ENCODE measurements around the gene HOMER3. TPM values are rescaled to one million over a fixed set of nuclear protein-coding genes. Genes with fewer than 3 reads are reported as not detected.

Gene HOMER3
- total RNA-seq, 4 donors from 2014 or later: 10.7 to 29.5 (median 18.6) TPM

DNA sequence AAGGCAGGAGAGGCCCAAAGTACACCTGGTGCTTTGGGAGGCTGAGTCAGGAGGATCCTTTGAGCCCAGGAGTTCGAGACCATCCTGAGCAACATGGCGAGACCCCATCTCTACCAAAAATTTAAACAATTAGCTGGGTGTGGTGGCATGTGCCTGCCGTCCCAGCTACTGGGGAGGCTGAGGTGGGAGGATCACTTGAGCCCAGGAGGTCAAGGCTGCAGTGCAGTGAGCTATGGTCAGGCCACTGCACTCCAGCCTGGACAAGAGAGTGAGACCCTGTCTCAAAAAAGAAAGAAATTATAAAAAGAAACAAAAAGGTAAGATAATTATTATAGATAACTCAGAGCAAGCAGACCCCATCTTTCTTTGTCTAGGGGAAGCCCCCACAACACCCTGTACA lies 1.9 kb downstream of the HOMER3 start:
- Histone ChIP-seq H3K27me3 (peaks cover 0 to 18% (median 0%) of the 10 kb centered on the region in 4 donors), H3K36me3 (peaks cover 0 to 27% (median 0%) of the 10 kb centered on the region in 3 donors), H3K27ac (no peak overlapping the region), H3K4me3 (peak overlapping the region in 1 of 4 donors; percentile 90), H3K4me1 (peaks cover 13 to 24% (median 16%) of the 10 kb centered on the region in 3 donors), H3K9me3 (no peaks in the 10 kb centered on the region)
- TF ChIP-seq POLR2A (IDR thresholded peaks at IDR 0.05): no peak
- TF ChIP-seq, protein P1, sequence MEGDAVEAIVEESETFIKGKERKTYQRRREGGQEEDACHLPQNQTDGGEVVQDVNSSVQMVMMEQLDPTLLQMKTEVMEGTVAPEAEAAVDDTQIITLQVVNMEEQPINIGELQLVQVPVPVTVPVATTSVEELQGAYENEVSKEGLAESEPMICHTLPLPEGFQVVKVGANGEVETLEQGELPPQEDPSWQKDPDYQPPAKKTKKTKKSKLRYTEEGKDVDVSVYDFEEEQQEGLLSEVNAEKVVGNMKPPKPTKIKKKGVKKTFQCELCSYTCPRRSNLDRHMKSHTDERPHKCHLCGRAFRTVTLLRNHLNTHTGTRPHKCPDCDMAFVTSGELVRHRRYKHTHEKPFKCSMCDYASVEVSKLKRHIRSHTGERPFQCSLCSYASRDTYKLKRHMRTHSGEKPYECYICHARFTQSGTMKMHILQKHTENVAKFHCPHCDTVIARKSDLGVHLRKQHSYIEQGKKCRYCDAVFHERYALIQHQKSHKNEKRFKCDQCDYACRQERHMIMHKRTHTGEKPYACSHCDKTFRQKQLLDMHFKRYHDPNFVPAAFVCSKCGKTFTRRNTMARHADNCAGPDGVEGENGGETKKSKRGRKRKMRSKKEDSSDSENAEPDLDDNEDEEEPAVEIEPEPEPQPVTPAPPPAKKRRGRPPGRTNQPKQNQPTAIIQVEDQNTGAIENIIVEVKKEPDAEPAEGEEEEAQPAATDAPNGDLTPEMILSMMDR (IDR thresholded peaks at IDR 0.05): no peak
- 87 to 96% methylated on average over 3 of the region's 3 CpGs for WGBS, 2 donors
- DNase-seq: no peak
- intact Hi-C loops (cut with DNase I): no loop called here

GRCh38 chr19:18933297-18933696 lies 7.7 kb downstream of the HOMER3 start:
- peaks cover 0 to 12% (median 0%) of the 10 kb centered on the region in 3 donors for H3K4me1 ChIP-seq
- peaks cover 2 to 73% (median 9%) of the 10 kb centered on the region in 3 donors for H3K36me3 ChIP-seq
- H3K9me3 ChIP-seq: no peaks in the 10 kb centered on the region
- no peaks in the 10 kb centered on the region for H3K27me3 ChIP-seq
- WGBS, 2 donors: 87 to 92% methylated on average over 9 to 10 of the region's 13 CpGs
- no peak overlapping the region for H3K4me3 ChIP-seq
- H3K27ac ChIP-seq: no peak overlapping the region
- intact Hi-C loops (cut with DNase I): no loop called here
- TF ChIP-seq, protein P1 (IDR thresholded peaks at IDR 0.05): no peak
- TF ChIP-seq POLR2A (IDR thresholded peaks at IDR 0.05): no peak
- no peak for DNase-seq

DNA sequence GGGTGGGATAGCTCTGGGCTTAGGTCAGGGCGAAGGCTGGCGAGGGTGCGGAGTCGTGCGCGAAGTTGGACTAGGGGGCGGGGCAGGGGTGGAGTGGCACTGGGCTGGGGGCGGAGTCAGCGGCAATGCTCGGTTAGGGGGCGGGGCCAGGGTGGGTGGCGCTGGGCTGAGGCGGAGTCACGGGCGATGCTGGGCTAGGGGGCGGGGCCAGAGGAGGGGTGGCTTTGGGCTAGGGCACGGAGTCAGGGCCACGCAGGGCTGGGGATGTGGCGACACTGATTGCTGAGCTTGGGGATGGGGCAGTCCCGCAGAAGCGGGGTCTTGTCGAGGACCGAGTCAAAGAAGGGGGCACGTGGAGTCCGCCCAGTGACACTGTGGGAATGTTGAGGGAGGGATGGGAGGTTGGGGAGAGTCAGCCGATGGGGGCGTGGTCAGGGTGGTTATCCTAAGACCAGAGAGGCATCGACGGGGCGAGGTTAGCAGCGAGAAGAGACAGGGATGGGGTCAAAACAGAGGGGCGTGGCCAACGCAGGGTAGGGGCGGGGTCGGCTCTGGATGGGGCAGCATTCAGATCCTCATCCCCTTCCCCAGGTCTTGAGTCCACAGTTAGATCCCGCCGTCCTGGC lies 8.7 kb downstream of the HOMER3 start:
- Histone ChIP-seq H3K4me3 (peak overlapping the region in 2 of 4 donors; percentile 9 to 28), H3K27ac (peak overlapping the region in 1 of 4 donors; percentile 14), H3K36me3 (peaks cover 11 to 74% (median 11%) of the 10 kb centered on the region in 3 donors), H3K27me3 (no peaks in the 10 kb centered on the region), H3K9me3 (no peaks in the 10 kb centered on the region), H3K4me1 (peaks cover 0 to 12% (median 0%) of the 10 kb centered on the region in 3 donors)
- no peak for DNase-seq
- TF ChIP-seq, protein P1 (IDR thresholded peaks at IDR 0.05): no peak
- no peak for TF ChIP-seq POLR2A (IDR thresholded peaks at IDR 0.05)
- 45 to 57% methylated on average over 14 to 26 of the region's 37 CpGs for WGBS, 2 donors
- intact Hi-C loops (cut with DNase I): no loop called here

DNA sequence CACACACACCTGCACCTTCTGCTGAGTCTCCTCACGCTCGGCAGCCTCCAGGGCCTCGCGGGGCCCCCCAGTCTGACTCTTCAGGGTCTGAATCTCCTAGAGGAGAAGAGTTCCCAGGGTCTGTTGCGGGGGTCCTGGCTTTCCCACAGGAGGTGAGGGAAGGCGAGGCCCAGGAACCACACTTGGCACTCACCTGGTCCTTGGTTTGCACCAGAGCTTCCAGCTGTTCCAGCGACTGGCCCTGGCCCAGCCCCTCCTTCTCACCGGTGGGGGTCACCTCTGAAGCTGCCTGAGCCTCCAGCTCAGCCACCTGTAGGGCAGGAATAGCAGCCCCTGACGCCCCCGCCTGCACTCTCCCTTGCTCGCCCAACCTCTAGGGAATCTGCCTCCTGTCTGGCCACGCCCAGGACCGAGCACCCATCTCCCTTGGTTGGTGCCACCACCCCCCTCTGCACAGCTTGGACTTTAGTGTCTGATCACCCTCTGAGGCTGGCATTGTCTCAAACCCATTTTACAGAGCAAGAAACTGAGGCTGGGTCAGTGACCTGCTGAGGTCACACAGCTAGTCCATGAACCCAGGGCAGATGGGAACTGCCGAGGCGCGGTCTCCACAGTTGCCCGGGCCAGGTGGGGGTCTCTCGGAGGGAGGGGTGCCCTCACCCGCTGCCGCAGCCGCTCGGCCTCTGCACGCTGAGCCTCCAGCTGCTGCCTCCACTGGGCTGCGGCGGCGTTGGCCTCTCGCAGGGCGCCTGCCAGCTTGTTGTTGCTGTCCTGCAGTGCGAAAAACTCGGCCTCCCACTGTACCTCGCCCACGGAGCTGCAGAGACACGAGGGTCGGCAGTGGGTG lies 9.5 kb downstream of the HOMER3 start:
- Histone ChIP-seq H3K9me3 (no peaks in the 10 kb centered on the region), H3K4me3 (peak overlapping the region in 2 of 4 donors; percentile 9 to 28), H3K36me3 (peaks cover 11 to 76% (median 13%) of the 10 kb centered on the region in 3 donors), H3K27ac (peak overlapping the region in 1 of 4 donors; percentile 14), H3K4me1 (peaks cover 0 to 12% (median 0%) of the 10 kb centered on the region in 3 donors), H3K27me3 (no peaks in the 10 kb centered on the region)
- intact Hi-C loops (cut with DNase I): no loop called here
- DNase-seq: no peak
- TF ChIP-seq, protein P1 (IDR thresholded peaks at IDR 0.05): no peak
- TF ChIP-seq POLR2A (IDR thresholded peaks at IDR 0.05): no peak
- WGBS, 2 donors: 85 to 93% methylated on average over 6 to 15 of the region's 34 CpGs

DNA sequence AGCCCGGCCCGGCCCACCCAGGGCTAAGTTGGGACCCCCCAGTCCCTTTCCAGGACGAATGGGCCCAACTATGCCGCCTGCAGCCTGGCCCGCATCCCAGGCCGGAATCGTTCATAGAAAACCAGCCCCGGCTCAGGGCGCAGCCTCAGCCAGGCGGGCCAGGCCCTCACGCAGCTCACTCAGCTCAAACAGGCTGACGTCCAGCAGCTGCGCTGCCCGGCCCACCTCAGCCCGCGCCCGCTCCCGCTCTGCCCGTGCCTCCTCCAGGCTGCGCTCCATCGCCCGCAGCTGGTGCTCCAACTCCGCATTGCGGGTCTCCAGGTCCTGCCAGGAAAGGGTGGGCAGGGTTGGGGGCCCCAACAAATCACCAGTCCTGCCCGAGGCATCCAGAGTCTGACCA lies 11.7 kb downstream of the HOMER3 start:
- intact Hi-C loops (cut with DNase I): no loop called here
- TF ChIP-seq, protein P1 (IDR thresholded peaks at IDR 0.05): no peak
- TF ChIP-seq POLR2A (IDR thresholded peaks at IDR 0.05): no peak
- Histone ChIP-seq H3K36me3 (peaks cover 29 to 87% (median 31%) of the 10 kb centered on the region in 3 donors), H3K27me3 (no peaks in the 10 kb centered on the region), H3K4me3 (no peak overlapping the region), H3K9me3 (no peaks in the 10 kb centered on the region), H3K4me1 (peaks cover 0 to 12% (median 0%) of the 10 kb centered on the region in 3 donors), H3K27ac (no peak overlapping the region)
- no peak for DNase-seq
- 83 to 89% methylated on average over 4 to 21 of the region's 25 CpGs for WGBS, 2 donors

Data from esophagus squamous epithelium (tissue), 5 donors.